SK-N-SH treated with all-trans-retinoic acid at 6 μM for 48 hours (cell line): ENCODE measurements around the gene C2orf72.

ENCODE experiments used
- ARNTL ChIP-seq: fragments of 450-650 bp; formaldehyde crosslinking; IDR thresholded peaks from 2 replicates; pipeline ENCODE4 v1.5.0; 2020; ENCODE audit warnings: low read depth, mild to moderate bottlenecking, moderate library complexity, borderline replicate concordance
- ISL1 ChIP-seq: fragments of 250-450 bp; sonication (Bioruptor Pico); IDR thresholded peaks from 2 replicates; pipeline ENCODE4 v2.1.2; 2022; ENCODE audit warnings: mild to moderate bottlenecking, moderate library complexity
- OSR1 ChIP-seq: fragments of 250-450 bp; sonication (Bioruptor Pico); IDR thresholded peaks from 2 replicates; pipeline ENCODE4 v1.8.0; 2022; ENCODE audit warnings: moderate library complexity, mild to moderate bottlenecking, inconsistent platforms
- RARB ChIP-seq: fragments of 250-450 bp; sonication (Bioruptor Pico); IDR thresholded peaks from 2 replicates; pipeline ENCODE4 v1.8.0; 2021; ENCODE audit warnings: mild to moderate bottlenecking, moderate library complexity
- SNAI2 ChIP-seq: fragments of 250-450 bp; sonication (Bioruptor Pico); IDR thresholded peaks from 2 replicates; pipeline ENCODE4 v1.5.0; 2020; ENCODE audit warnings: mild to moderate bottlenecking, moderate library complexity
- TCF4 ChIP-seq: fragments of 250-450 bp; sonication (Bioruptor Pico); IDR thresholded peaks from 2 replicates; pipeline ENCODE4 v1.8.0; 2021; ENCODE audit warnings: mild to moderate bottlenecking, moderate library complexity, borderline replicate concordance
- TOX ChIP-seq: fragments of 250-450 bp; sonication (Bioruptor Pico); IDR thresholded peaks from 2 replicates; pipeline ENCODE4 v1.8.0; 2021; ENCODE audit warnings: mild to moderate bottlenecking, moderate library complexity, borderline replicate concordance
- ZC3H10 ChIP-seq: fragments of 250-450 bp; sonication (Bioruptor Pico); IDR thresholded peaks from 2 replicates; pipeline ENCODE4 v1.5.1; 2021; ENCODE audit warnings: mild to moderate bottlenecking, moderate library complexity
- ZFP3 ChIP-seq: fragments of 250-450 bp; sonication (Bioruptor Pico); IDR thresholded peaks from 2 replicates; pipeline ENCODE4 v1.5.0; 2020; ENCODE audit warnings: mild to moderate bottlenecking, moderate library complexity
- ZNF565 ChIP-seq: fragments of 450-650 bp; formaldehyde crosslinking; conservative IDR thresholded peaks from 2 replicates; pipeline ENCODE4 v1.5.0; 2020; ENCODE audit warnings: low read depth, mild to moderate bottlenecking, moderate library complexity
- ZNF70 ChIP-seq: fragments of 450-650 bp; formaldehyde crosslinking; IDR thresholded peaks from 2 replicates; pipeline ENCODE4 v1.5.0; 2020; ENCODE audit warnings: mild to moderate bottlenecking, moderate library complexity
- TF ChIP-seq, protein P1 (sequence below): fragments of 250-450 bp; sonication (Bioruptor Pico); IDR thresholded peaks from 2 replicates; pipeline ENCODE4 v1.8.0; 2021; ENCODE audit warnings: low read depth, mild to moderate bottlenecking, moderate library complexity, borderline replicate concordance
- TF ChIP-seq, protein P2 (sequence below): fragments of 250-450 bp; sonication (Bioruptor Pico); IDR thresholded peaks from 2 replicates; pipeline ENCODE4 v1.8.0; 2020; ENCODE audit warnings: mild to moderate bottlenecking, moderate library complexity, borderline replicate concordance

DNA sequence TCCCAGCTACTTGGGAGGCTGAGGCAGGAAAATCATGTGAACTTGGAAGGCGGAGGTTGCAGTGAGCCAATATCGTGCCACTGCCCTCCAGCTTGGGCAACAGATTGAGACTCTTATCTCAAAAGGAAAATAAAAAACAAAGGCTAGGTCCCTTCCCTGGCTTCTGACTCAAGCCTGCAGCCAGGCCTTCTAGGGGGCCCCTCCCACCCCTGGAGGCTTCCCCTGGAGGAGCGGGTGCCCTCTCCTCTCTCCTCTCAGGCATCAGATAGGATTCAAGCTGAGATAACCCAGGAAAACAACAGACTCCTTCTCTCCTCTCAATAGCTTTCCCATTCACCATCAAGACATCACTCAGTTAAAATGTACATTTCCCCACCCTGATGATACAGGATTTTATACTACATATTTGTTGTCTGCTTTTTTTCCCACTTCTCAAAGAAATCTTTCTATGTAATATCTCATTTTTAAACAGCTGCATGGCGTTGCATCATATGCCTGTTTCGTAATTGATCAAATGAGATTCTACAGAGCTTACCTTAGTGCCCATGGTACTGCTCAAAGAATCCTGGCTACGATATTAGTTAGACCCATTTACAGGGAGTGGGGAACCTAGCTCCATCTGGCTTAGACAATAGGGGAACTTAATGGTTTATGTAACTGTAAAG is 20.6 kb upstream of the C2orf72 start:
- TF ChIP-seq SNAI2 (CRISPR knock-in tag) (no peak), ZNF565 (no peak), ISL1 (CRISPR knock-in tag) (no peak), ARNTL (CRISPR knock-in tag) (no peak), TCF4 (CRISPR knock-in tag) (no peak), ZNF70 (no peak), ZFP3 (CRISPR knock-in tag) (no peak), ZC3H10 (CRISPR knock-in tag) (no peak), RARB (CRISPR knock-in tag) (no peak), TOX (no peak), OSR1 (CRISPR knock-in tag) (no peak)
- TF ChIP-seq, protein P1, sequence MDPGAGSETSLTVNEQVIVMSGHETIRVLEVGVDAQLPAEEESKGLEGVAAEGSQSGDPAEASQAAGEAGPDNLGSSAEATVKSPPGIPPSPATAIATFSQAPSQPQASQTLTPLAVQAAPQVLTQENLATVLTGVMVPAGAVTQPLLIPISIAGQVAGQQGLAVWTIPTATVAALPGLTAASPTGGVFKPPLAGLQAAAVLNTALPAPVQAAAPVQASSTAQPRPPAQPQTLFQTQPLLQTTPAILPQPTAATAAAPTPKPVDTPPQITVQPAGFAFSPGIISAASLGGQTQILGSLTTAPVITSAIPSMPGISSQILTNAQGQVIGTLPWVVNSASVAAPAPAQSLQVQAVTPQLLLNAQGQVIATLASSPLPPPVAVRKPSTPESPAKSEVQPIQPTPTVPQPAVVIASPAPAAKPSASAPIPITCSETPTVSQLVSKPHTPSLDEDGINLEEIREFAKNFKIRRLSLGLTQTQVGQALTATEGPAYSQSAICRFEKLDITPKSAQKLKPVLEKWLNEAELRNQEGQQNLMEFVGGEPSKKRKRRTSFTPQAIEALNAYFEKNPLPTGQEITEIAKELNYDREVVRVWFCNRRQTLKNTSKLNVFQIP (CRISPR knock-in tag): no peak
- TF ChIP-seq, protein P2, sequence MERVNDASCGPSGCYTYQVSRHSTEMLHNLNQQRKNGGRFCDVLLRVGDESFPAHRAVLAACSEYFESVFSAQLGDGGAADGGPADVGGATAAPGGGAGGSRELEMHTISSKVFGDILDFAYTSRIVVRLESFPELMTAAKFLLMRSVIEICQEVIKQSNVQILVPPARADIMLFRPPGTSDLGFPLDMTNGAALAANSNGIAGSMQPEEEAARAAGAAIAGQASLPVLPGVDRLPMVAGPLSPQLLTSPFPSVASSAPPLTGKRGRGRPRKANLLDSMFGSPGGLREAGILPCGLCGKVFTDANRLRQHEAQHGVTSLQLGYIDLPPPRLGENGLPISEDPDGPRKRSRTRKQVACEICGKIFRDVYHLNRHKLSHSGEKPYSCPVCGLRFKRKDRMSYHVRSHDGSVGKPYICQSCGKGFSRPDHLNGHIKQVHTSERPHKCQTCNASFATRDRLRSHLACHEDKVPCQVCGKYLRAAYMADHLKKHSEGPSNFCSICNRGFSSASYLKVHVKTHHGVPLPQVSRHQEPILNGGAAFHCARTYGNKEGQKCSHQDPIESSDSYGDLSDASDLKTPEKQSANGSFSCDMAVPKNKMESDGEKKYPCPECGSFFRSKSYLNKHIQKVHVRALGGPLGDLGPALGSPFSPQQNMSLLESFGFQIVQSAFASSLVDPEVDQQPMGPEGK (CRISPR knock-in tag): no peak
